DMS153 (cell line): ENCODE data around the gene DCPS.
"Not testable (repeated sequence)": the region's sequence is repeated elsewhere in the genome, so short reads cannot be mapped to it uniquely, and the experiment has no call there.

ENCODE experiments used
- DNase-seq: peaks from one replicate; lab custom pipeline; 2025; lab: John Stamatoyannopoulos, UW

DCPS gene

GRCh38 chr11:126303623-126304456 lies at the start of gene DCPS:
Gene DCPS (plus strand): TSS chr11:126304060. CDS start chr11:126304081, 21 bp downstream.
- DNase-seq = peak; percentile 84

GRCh38 chr11:126254819-126255218 lies 49.0 kb upstream of the DCPS start:
- no peak for DNase-seq

GRCh38 chr11:126255507-126255906 lies 48.4 kb upstream of the DCPS start:
- DNase-seq = not testable (repeated sequence)

- DNase-seq = no peak
These were observed 47.6 kb upstream of the DCPS start for GRCh38 chr11:126256216-126256615.

- no peak for DNase-seq
These were observed 46.7 kb upstream of the DCPS start for GRCh38 chr11:126257144-126257543.

GRCh38 chr11:126257764-126258163 lies 46.1 kb upstream of the DCPS start:
- DNase-seq = no peak

- no peak for DNase-seq
These were observed 41.6 kb upstream of the DCPS start for GRCh38 chr11:126262216-126262615.

GRCh38 chr11:126263489-126263888 lies 40.4 kb upstream of the DCPS start:
- no peak for DNase-seq

- no peak for DNase-seq
These were observed 38.0 kb upstream of the DCPS start for GRCh38 chr11:126265811-126266210.

GRCh38 chr11:126267650-126268049 lies 36.2 kb upstream of the DCPS start:
- DNase-seq = no peak

GRCh38 chr11:126268361-126268707 lies 35.5 kb upstream of the DCPS start:
- DNase-seq = no peak

- peak; percentile 97 for DNase-seq
These were observed 34.9 kb upstream of the DCPS start, which contains the start of the genes FOXRED1 and SRPRA for GRCh38 chr11:126268708-126269579. Gene FOXRED1 (plus strand): TSS chr11:126269154. CDS start chr11:126269207, 53 bp downstream. Gene SRPRA (minus strand): TSS chr11:126268895. CDS start chr11:126268804, 91 bp downstream.

GRCh38 chr11:126277322-126277721 lies 26.5 kb upstream of the DCPS start:
- no peak for DNase-seq

GRCh38 chr11:126277780-126278179 lies 26.1 kb upstream of the DCPS start:
- DNase-seq = no peak

GRCh38 chr11:126279191-126279590 lies 24.7 kb upstream of the DCPS start:
- DNase-seq = no peak

- no peak for DNase-seq
These were observed 23.3 kb upstream of the DCPS start for GRCh38 chr11:126280595-126280994.

GRCh38 chr11:126281245-126281644 lies 22.6 kb upstream of the DCPS start:
- DNase-seq = no peak

GRCh38 chr11:126281666-126282175 lies 22.1 kb upstream of the DCPS start:
- DNase-seq = no peak

- peak; percentile 16 for DNase-seq
These were observed 21.5 kb upstream of the DCPS start for GRCh38 chr11:126282361-126282735.

GRCh38 chr11:126282736-126283591 lies 20.9 kb upstream of the DCPS start, which contains the start of gene TIRAP:
Gene TIRAP (plus strand): TSS chr11:126283093. CDS start chr11:126290895, 7,802 bp downstream.
- DNase-seq = no peak

- DNase-seq = peak; percentile 83
These were observed 19.0 kb upstream of the DCPS start for GRCh38 chr11:126284829-126285228.

- no peak for DNase-seq
These were observed 15.6 kb upstream of the DCPS start for GRCh38 chr11:126288237-126288636.
